ENCODE measurements around the gene IL37. TPM values are rescaled to one million over a fixed set of nuclear protein-coding genes. Genes with fewer than 3 reads are reported as not detected.

Gene IL37
- total RNA-seq, 1 experiment from 2014 or later: not detected

- Histone ChIP-seq H3K27ac (ENCODE audit: insufficient read length, low read depth, low read length) (no peak overlapping the region), H3K18ac (ENCODE audit: insufficient read length, low read depth, low read length) (no peak overlapping the region), H3K56ac (ENCODE audit: insufficient read length, low read depth, low read length) (no peak overlapping the region), H3K4me1 (ENCODE audit: insufficient read depth, low read length) (no peaks in the 10 kb centered on the region), H3K9me3 (ENCODE audit: control insufficient read depth, low read depth, low read length) (no peaks in the 10 kb centered on the region), H3K79me2 (ENCODE audit: insufficient read depth, low read length) (no peaks in the 10 kb centered on the region), H2BK5ac (ENCODE audit: insufficient read length, low read length) (no peak overlapping the region), H2AK5ac (ENCODE audit: insufficient read length, low read length) (no peak overlapping the region), H3K23me2 (ENCODE audit: insufficient read length, low read depth, low read length, poor library complexity, severe bottlenecking) (no peaks in the 10 kb centered on the region), H3T11ph (ENCODE audit: low read length) (no peak overlapping the region), H2BK12ac (ENCODE audit: insufficient read length, low read depth, low read length) (no peak overlapping the region), H3K4ac (ENCODE audit: low read depth, low read length) (no peak overlapping the region), H3K23ac (ENCODE audit: insufficient read length, low read depth, low read length) (no peak overlapping the region), H2AFZ (ENCODE audit: low read length) (no peak overlapping the region), H2BK15ac (ENCODE audit: low read depth, low read length) (no peak overlapping the region), H3K4me2 (ENCODE audit: insufficient read depth, insufficient read length, low read length) (no peak overlapping the region), H4K20me1 (ENCODE audit: control insufficient read depth, insufficient read depth, insufficient read length) (no peaks in the 10 kb centered on the region), H3K79me1 (ENCODE audit: insufficient read depth, low read depth, low read length, poor library complexity, severe bottlenecking) (no peaks in the 10 kb centered on the region), H3K9ac (ENCODE audit: extremely low read depth, insufficient read length, low read length) (no peak overlapping the region), H2BK20ac (ENCODE audit: low read depth, low read length, poor library complexity, severe bottlenecking) (no peak overlapping the region), H4K8ac (replicated peaks; ENCODE audit: insufficient read length, low read depth, low read length) (no peak overlapping the region), H2BK120ac (ENCODE audit: low read depth, low read length, poor library complexity, severe bottlenecking) (no peak overlapping the region), H4K91ac (ENCODE audit: insufficient read length, low read depth, low read length) (no peak overlapping the region), H3K27me3 (ENCODE audit: insufficient read depth, low read length) (peaks cover 2% of the 10 kb centered on the region; the same call in 1 of the 2 replicates), H4K5ac (ENCODE audit: insufficient read length, low read depth, low read length) (no peak overlapping the region), H3K14ac (ENCODE audit: insufficient read depth, low read length) (no peak overlapping the region)
- Mint-ChIP-seq H3K36me3 (ENCODE audit: insufficient read depth in 1 of 3, low read depth in 3 of 3) (no peaks in the 10 kb centered on the region), H3K27ac (no peak overlapping the region), H3K9me3 (peaks cover 0 to under 1% of the 10 kb centered on the region in 2 experiments; a peak in 1 of 5 replicates), H3K4me1 (peaks cover 1 to 2% of the 10 kb centered on the region in 2 experiments; a peak in 1 of 4 replicates), H3K4me3 (no peak overlapping the region), H3K27me3 (ENCODE audit: low read depth) (peaks cover 18% of the 10 kb centered on the region)
- TF ChIP-seq CTCF (conservative IDR thresholded peaks at IDR 0.05): no peak
- no CpG with 5 or more reads among the region's 5 CpGs for WGBS (ENCODE audit: extremely low coverage, insufficient read length, low lambda C conversion rate)
- no peak for DNase-seq
Measured at GRCh38 chr2:112939425-112939824, 28.5 kb downstream of the IL37 start.

All from H9 (cell line).